ENCODE results near the gene TCF12.

TCF12 gene

GRCh38 chr15:57253082-57253481 lies 334.6 kb downstream of the TCF12 start:
- no peak for DNase-seq (ENCODE audit: low read depth in 2 of 2)

- no peak for DNase-seq (ENCODE audit: low read depth in 2 of 2)
Measured at GRCh38 chr15:57253500-57253899, 335.1 kb downstream of the TCF12 start.

GRCh38 chr15:57255751-57256341 lies 337.4 kb downstream of the TCF12 start:
- no peak for DNase-seq (ENCODE audit: low read depth in 2 of 2)

GRCh38 chr15:57256939-57257338 lies 338.5 kb downstream of the TCF12 start:
- no peak for DNase-seq (ENCODE audit: low read depth in 2 of 2)

- DNase-seq (ENCODE audit: low read depth in 2 of 2) = no peak
Measured at GRCh38 chr15:57259568-57260040, 341.2 kb downstream of the TCF12 start.

- no peak for DNase-seq (ENCODE audit: low read depth in 2 of 2)
Measured at GRCh38 chr15:57263520-57263919, 345.1 kb downstream of the TCF12 start.

GRCh38 chr15:57272771-57273357 lies 354.4 kb downstream of the TCF12 start:
- no peak for DNase-seq (ENCODE audit: low read depth in 2 of 2)

GRCh38 chr15:57273402-57273801 lies 355.0 kb downstream of the TCF12 start:
- no peak for DNase-seq (ENCODE audit: low read depth in 2 of 2)

GRCh38 chr15:57278439-57278838 lies 360.0 kb downstream of the TCF12 start:
- DNase-seq (ENCODE audit: low read depth in 2 of 2) = no peak

- no peak for DNase-seq (ENCODE audit: low read depth in 2 of 2)
Measured at GRCh38 chr15:57280464-57280863, 362.0 kb downstream of the TCF12 start.

- DNase-seq (ENCODE audit: low read depth in 2 of 2) = no peak
Measured at GRCh38 chr15:57281321-57281720, 362.9 kb downstream of the TCF12 start.

GRCh38 chr15:57282686-57283085 lies 364.2 kb downstream of the TCF12 start:
- no peak for DNase-seq (ENCODE audit: low read depth in 2 of 2)

GRCh38 chr15:57283774-57284503 lies 365.5 kb downstream of the TCF12 start:
- DNase-seq (ENCODE audit: low read depth in 2 of 2) = no peak

GRCh38 chr15:57284535-57284934 lies 366.1 kb downstream of the TCF12 start:
- DNase-seq (ENCODE audit: low read depth in 2 of 2) = no peak

GRCh38 chr15:57285386-57285785 lies 366.9 kb downstream of the TCF12 start:
- DNase-seq (ENCODE audit: low read depth in 2 of 2) = no peak

GRCh38 chr15:57286446-57287122 lies 368.1 kb downstream of the TCF12 start:
- no peak for DNase-seq (ENCODE audit: low read depth in 2 of 2)

- DNase-seq (ENCODE audit: low read depth in 2 of 2) = no peak
Measured at GRCh38 chr15:57287123-57287521, 368.7 kb downstream of the TCF12 start.

GRCh38 chr15:57288926-57289580 lies 370.6 kb downstream of the TCF12 start:
- no peak for DNase-seq (ENCODE audit: low read depth in 2 of 2)

- DNase-seq (ENCODE audit: low read depth in 2 of 2) = no peak
Measured at GRCh38 chr15:57290187-57290586, 371.7 kb downstream of the TCF12 start.

- DNase-seq (ENCODE audit: low read depth in 2 of 2) = no peak
Measured at GRCh38 chr15:57290826-57291225, 372.4 kb downstream of the TCF12 start.

- no peak for DNase-seq (ENCODE audit: low read depth in 2 of 2)
Measured at GRCh38 chr15:57296473-57297162, 378.2 kb downstream of the TCF12 start.
